Measurements from ENCODE around the gene HSF2BP.

DNA sequence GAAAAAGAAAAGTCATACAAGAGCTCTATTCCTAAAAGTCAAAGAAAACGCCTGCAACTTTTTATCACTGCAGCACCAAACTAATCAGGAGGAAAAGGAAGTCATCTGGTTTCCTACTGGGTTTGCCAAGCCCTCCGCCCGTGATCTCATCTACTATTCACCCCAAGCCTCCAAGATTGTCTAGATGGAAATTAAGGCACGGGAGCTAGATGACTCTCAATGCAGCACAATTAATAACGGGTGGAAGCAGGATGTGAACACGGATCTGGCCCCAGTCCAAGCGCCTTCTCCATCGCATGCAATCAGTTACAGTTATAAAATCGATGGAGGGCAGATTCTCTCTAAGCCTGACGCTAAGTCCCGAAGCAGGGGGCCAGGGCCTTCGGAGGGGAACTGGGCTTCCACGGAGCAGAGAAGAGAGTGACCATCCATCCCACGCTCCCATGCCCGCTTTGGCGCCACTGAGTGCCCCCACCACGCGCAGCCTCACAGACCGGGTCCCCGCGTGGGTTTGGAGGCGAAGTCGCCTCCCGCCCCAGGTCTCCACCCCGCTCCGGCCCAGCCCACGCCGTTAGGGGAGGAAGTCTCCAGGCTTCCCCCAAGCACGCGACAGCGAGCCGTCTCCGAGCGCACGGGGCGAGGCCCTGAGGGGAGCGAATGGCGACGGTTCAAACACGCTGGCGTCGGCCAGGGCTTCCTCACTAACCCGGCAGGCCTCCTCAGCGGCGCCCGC is 1.8 kb downstream of the HSF2BP start:
- TF ChIP-seq, protein P1, sequence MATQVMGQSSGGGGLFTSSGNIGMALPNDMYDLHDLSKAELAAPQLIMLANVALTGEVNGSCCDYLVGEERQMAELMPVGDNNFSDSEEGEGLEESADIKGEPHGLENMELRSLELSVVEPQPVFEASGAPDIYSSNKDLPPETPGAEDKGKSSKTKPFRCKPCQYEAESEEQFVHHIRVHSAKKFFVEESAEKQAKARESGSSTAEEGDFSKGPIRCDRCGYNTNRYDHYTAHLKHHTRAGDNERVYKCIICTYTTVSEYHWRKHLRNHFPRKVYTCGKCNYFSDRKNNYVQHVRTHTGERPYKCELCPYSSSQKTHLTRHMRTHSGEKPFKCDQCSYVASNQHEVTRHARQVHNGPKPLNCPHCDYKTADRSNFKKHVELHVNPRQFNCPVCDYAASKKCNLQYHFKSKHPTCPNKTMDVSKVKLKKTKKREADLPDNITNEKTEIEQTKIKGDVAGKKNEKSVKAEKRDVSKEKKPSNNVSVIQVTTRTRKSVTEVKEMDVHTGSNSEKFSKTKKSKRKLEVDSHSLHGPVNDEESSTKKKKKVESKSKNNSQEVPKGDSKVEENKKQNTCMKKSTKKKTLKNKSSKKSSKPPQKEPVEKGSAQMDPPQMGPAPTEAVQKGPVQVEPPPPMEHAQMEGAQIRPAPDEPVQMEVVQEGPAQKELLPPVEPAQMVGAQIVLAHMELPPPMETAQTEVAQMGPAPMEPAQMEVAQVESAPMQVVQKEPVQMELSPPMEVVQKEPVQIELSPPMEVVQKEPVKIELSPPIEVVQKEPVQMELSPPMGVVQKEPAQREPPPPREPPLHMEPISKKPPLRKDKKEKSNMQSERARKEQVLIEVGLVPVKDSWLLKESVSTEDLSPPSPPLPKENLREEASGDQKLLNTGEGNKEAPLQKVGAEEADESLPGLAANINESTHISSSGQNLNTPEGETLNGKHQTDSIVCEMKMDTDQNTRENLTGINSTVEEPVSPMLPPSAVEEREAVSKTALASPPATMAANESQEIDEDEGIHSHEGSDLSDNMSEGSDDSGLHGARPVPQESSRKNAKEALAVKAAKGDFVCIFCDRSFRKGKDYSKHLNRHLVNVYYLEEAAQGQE (IDR thresholded peaks at IDR 0.05; ENCODE audit: borderline replicate concordance) = no peak
- TF ChIP-seq, protein P2, sequence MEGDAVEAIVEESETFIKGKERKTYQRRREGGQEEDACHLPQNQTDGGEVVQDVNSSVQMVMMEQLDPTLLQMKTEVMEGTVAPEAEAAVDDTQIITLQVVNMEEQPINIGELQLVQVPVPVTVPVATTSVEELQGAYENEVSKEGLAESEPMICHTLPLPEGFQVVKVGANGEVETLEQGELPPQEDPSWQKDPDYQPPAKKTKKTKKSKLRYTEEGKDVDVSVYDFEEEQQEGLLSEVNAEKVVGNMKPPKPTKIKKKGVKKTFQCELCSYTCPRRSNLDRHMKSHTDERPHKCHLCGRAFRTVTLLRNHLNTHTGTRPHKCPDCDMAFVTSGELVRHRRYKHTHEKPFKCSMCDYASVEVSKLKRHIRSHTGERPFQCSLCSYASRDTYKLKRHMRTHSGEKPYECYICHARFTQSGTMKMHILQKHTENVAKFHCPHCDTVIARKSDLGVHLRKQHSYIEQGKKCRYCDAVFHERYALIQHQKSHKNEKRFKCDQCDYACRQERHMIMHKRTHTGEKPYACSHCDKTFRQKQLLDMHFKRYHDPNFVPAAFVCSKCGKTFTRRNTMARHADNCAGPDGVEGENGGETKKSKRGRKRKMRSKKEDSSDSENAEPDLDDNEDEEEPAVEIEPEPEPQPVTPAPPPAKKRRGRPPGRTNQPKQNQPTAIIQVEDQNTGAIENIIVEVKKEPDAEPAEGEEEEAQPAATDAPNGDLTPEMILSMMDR (IDR thresholded peaks at IDR 0.05; ENCODE audit: poor library complexity, severe bottlenecking) = no peak
- no peak for TF ChIP-seq MXI1 (conservative IDR thresholded peaks at IDR 0.05; ENCODE audit: poor library complexity, severe bottlenecking)
- no peak for TF ChIP-seq EZH2 (IDR thresholded peaks at IDR 0.05; ENCODE audit: borderline replicate concordance, insufficient read depth, low read length, poor library complexity, severe bottlenecking)
- no peak for TF ChIP-seq EP300 (conservative IDR thresholded peaks at IDR 0.05; ENCODE audit: poor library complexity, severe bottlenecking)
- no peak for TF ChIP-seq POLR2AphosphoS5 (IDR thresholded peaks at IDR 0.05)
- no peak for TF ChIP-seq TAF1 (IDR thresholded peaks at IDR 0.05; ENCODE audit: low read depth)
- TF ChIP-seq SMC3 (conservative IDR thresholded peaks at IDR 0.05; ENCODE audit: poor library complexity) = no peak
